VCaP (cell line): ENCODE measurements around the gene PTPRU.

Source experiments
- H3K27ac ChIP-seq: fragments of 450-650 bp; 2 replicates; pipeline ENCODE4 v1.5.1; 2017
- CTCF ChIP-seq: fragments of 450-650 bp; conservative IDR thresholded peaks from 2 replicates; pipeline ENCODE4 v1.5.1; 2017; ENCODE audit warnings: mild to moderate bottlenecking, moderate library complexity

The PTPRU gene

GRCh38 chr1:29247571-29248273, 11.4 kb downstream of the PTPRU start:
- H3K27ac ChIP-seq = no peak overlapping the region
- TF ChIP-seq CTCF = no peak

- H3K27ac ChIP-seq = no peak overlapping the region
- TF ChIP-seq CTCF = no peak
Measured at GRCh38 chr1:29248409-29248808, 12.1 kb downstream of the PTPRU start.

GRCh38 chr1:29249170-29249691, 12.9 kb downstream of the PTPRU start:
- H3K27ac ChIP-seq = no peak overlapping the region

GRCh38 chr1:29249951-29250581, 13.7 kb downstream of the PTPRU start:
- no peak for TF ChIP-seq CTCF
- no peak overlapping the region for H3K27ac ChIP-seq

More at GRCh38 chr1:29249170-29249691, 12.9 kb downstream of the PTPRU start:
- no peak for TF ChIP-seq CTCF

GRCh38 chr1:29251164-29252124, 15.1 kb downstream of the PTPRU start:
- no peak overlapping the region for H3K27ac ChIP-seq
- TF ChIP-seq CTCF = no peak

- no peak overlapping the region for H3K27ac ChIP-seq
- TF ChIP-seq CTCF = no peak
Measured at GRCh38 chr1:29253180-29253579, 16.9 kb downstream of the PTPRU start.

GRCh38 chr1:29254346-29254745, 18.0 kb downstream of the PTPRU start:
- H3K27ac ChIP-seq = no peak overlapping the region
- no peak for TF ChIP-seq CTCF
